HepG2 (cell line): ENCODE results near the gene RGS14. TPM values are rescaled to one million over a fixed set of nuclear protein-coding genes. Genes with fewer than 3 reads are reported as not detected.

Experiments used
- CENPX ChIP-seq: sonication (generic); formaldehyde crosslinking; IDR thresholded peaks from 2 replicates; pipeline ENCODE4 v1.9.0; 2021; ENCODE audit warnings: mild to moderate bottlenecking, missing genetic modification reagents, moderate library complexity
- CHCHD3 ChIP-seq: sonication (generic); formaldehyde crosslinking; IDR thresholded peaks from 2 replicates; pipeline ENCODE4 v1.8.0; 2022; ENCODE audit warnings: mild to moderate bottlenecking, missing genetic modification reagents, moderate library complexity
- FOSL1 ChIP-seq: sonication (generic); formaldehyde crosslinking; IDR thresholded peaks from 2 replicates; pipeline ENCODE4 v1.9.0; 2021; ENCODE audit warnings: missing genetic modification reagents, borderline replicate concordance
- FOXO1 ChIP-seq: sonication (generic); formaldehyde crosslinking; IDR thresholded peaks from 2 replicates; pipeline ENCODE4 v1.4.0; 2020; ENCODE audit warnings: missing genetic modification reagents
- KMT2A ChIP-seq: sonication (generic); formaldehyde crosslinking; IDR thresholded peaks from 2 replicates; pipeline ENCODE4 v1.4.0; 2020; ENCODE audit warnings: missing genetic modification reagents
- MAFG ChIP-seq: sonication (generic); formaldehyde crosslinking; IDR thresholded peaks from 2 replicates; pipeline ENCODE4 v1.5.1; 2020; ENCODE audit warnings: mild to moderate bottlenecking, missing genetic modification reagents
- NR2F2 ChIP-seq: IDR thresholded peaks from 2 replicates; pipeline ENCODE4 v1.6.1; 2012; ENCODE audit warnings: low read depth, inconsistent platforms, borderline replicate concordance
- RBM22 ChIP-seq: fragments of 200-400 bp; formaldehyde crosslinking; optimal IDR thresholded peaks from 2 replicates; pipeline ENCODE3; 2017; ENCODE audit warnings: mild to moderate bottlenecking, low read length, moderate library complexity
- SP2 ChIP-seq: sonication (generic); formaldehyde crosslinking; IDR thresholded peaks from 2 replicates; pipeline ENCODE4 v1.5.1; 2020; ENCODE audit warnings: mild to moderate bottlenecking, missing genetic modification reagents
- SUZ12 ChIP-seq: fragments of 150-350 bp; IDR thresholded peaks from 2 replicates; pipeline ENCODE4 v1.6.1; 2014; ENCODE audit warnings: low read depth, low read length
- ZBTB3 ChIP-seq: sonication (generic); formaldehyde crosslinking; IDR thresholded peaks from 2 replicates; pipeline ENCODE4 v1.4.0; 2020; ENCODE audit warnings: low read depth, mild to moderate bottlenecking, moderate library complexity, missing genetic modification reagents, borderline replicate concordance
- ZBTB38 ChIP-seq: sonication (generic); formaldehyde crosslinking; IDR thresholded peaks from 2 replicates; pipeline ENCODE4 v1.5.1; 2020; ENCODE audit warnings: mild to moderate bottlenecking, missing genetic modification reagents
- ZFP36L1 ChIP-seq: sonication (generic); formaldehyde crosslinking; IDR thresholded peaks from 2 replicates; pipeline ENCODE4 v1.8.0; 2022; ENCODE audit warnings: mild to moderate bottlenecking, missing genetic modification reagents, moderate library complexity
- ZFP82 ChIP-seq: sonication (generic); formaldehyde crosslinking; IDR thresholded peaks from 2 replicates; pipeline ENCODE4 v1.5.1; 2020; ENCODE audit warnings: mild to moderate bottlenecking, missing genetic modification reagents, borderline replicate concordance
- ZKSCAN1 ChIP-seq: fragments of 150-350 bp; IDR thresholded peaks from 2 replicates; pipeline ENCODE4 v1.6.1; 2014; ENCODE audit warnings: low read length
- ZNF234 ChIP-seq: sonication (generic); formaldehyde crosslinking; conservative IDR thresholded peaks from 2 replicates; pipeline ENCODE4 v1.5.1; 2020; ENCODE audit warnings: mild to moderate bottlenecking, missing genetic modification reagents
- ZNF30 ChIP-seq: sonication (generic); formaldehyde crosslinking; IDR thresholded peaks from 2 replicates; pipeline ENCODE4 v1.5.0; 2020; ENCODE audit warnings: mild to moderate bottlenecking, missing genetic modification reagents
- ZNF432 ChIP-seq: sonication (generic); formaldehyde crosslinking; IDR thresholded peaks from 2 replicates; pipeline ENCODE4 v1.5.0; 2020; ENCODE audit warnings: missing genetic modification reagents, mild to moderate bottlenecking, borderline replicate concordance
- ZNF484 ChIP-seq: sonication (generic); formaldehyde crosslinking; IDR thresholded peaks from 2 replicates; pipeline ENCODE4 v1.5.1; 2020; ENCODE audit warnings: mild to moderate bottlenecking, low read depth, missing genetic modification reagents, borderline replicate concordance
- ZNF556 ChIP-seq: sonication (generic); formaldehyde crosslinking; IDR thresholded peaks from 2 replicates; pipeline ENCODE4 v1.4.0; 2020; ENCODE audit warnings: mild to moderate bottlenecking, missing genetic modification reagents, borderline replicate concordance
- ZNF558 ChIP-seq: sonication (generic); formaldehyde crosslinking; IDR thresholded peaks from 2 replicates; pipeline ENCODE4 v1.9.0; 2022; ENCODE audit warnings: mild to moderate bottlenecking, missing genetic modification reagents, borderline replicate concordance
- ZNF678 ChIP-seq: sonication (generic); formaldehyde crosslinking; IDR thresholded peaks from 2 replicates; pipeline ENCODE4 v1.4.0; 2020; ENCODE audit warnings: mild to moderate bottlenecking, missing genetic modification reagents
- ZNF724P ChIP-seq: sonication (generic); formaldehyde crosslinking; IDR thresholded peaks from 2 replicates; pipeline ENCODE4 v1.8.0; 2022; ENCODE audit warnings: missing genetic modification reagents, borderline replicate concordance
- ZNF768 ChIP-seq: sonication (generic); formaldehyde crosslinking; IDR thresholded peaks from 2 replicates; pipeline ENCODE4 v1.4.0; 2020; ENCODE audit warnings: missing genetic modification reagents
- ZNF841 ChIP-seq: sonication (generic); formaldehyde crosslinking; IDR thresholded peaks from 2 replicates; pipeline ENCODE4 v1.8.1; 2023; ENCODE audit warnings: missing genetic modification reagents, borderline replicate concordance
- polyA plus RNA-seq, 8 experiments: library from polyadenylated mRNA; depleted of rRNA in 3 of 8; stranded (reverse) in 7 of 8; unstranded in 1 of 8; fragments of >200 nt; fragmentation: Illumina TruSeq in 4 of 8; extraction: Trizol in 4 of 8; gene quantifications; 2 replicates each; pipeline versions ENCODE4 v1.2.1 to v1.2.3, GENCODE V29; 2011 to 2016; ENCODE audit warnings: low read depth in 4 of 8, missing spikeins in 1 of 8, mixed read lengths in 1 of 8; ENCODE audit not compliant: insufficient read depth in 1 of 8
- total RNA-seq, 5 experiments: library from RNA; depleted of rRNA; stranded (reverse); fragments of >200 nt; fragmentation: Illumina TruSeq; extraction: Trizol; gene quantifications; 2 replicates each; pipeline ENCODE4 v1.2.3, GENCODE V29; 2016; ENCODE audit warnings: low read depth in 1 of 5
- TF ChIP-seq, protein P1 (sequence below): sonication (generic); formaldehyde crosslinking; IDR thresholded peaks from 2 replicates; pipeline ENCODE4 v1.5.0; 2020; ENCODE audit warnings: mild to moderate bottlenecking, missing genetic modification reagents
- TF ChIP-seq, protein P2 (sequence below): sonication (generic); formaldehyde crosslinking; conservative IDR thresholded peaks from 2 replicates; pipeline ENCODE4 v1.8.0; 2022; ENCODE audit warnings: missing genetic modification reagents
- TF ChIP-seq, protein P3 (sequence below): sonication (generic); formaldehyde crosslinking; IDR thresholded peaks from 2 replicates; pipeline ENCODE4 v1.4.0; 2020; ENCODE audit warnings: missing genetic modification reagents

RGS14 gene
- total and polyA plus RNA-seq, 2 of the 13 experiments (the other 11 are each of a cell fraction or from before 2014, with no cell fraction given), result 11.1 to 17.2 TPM

DNA sequence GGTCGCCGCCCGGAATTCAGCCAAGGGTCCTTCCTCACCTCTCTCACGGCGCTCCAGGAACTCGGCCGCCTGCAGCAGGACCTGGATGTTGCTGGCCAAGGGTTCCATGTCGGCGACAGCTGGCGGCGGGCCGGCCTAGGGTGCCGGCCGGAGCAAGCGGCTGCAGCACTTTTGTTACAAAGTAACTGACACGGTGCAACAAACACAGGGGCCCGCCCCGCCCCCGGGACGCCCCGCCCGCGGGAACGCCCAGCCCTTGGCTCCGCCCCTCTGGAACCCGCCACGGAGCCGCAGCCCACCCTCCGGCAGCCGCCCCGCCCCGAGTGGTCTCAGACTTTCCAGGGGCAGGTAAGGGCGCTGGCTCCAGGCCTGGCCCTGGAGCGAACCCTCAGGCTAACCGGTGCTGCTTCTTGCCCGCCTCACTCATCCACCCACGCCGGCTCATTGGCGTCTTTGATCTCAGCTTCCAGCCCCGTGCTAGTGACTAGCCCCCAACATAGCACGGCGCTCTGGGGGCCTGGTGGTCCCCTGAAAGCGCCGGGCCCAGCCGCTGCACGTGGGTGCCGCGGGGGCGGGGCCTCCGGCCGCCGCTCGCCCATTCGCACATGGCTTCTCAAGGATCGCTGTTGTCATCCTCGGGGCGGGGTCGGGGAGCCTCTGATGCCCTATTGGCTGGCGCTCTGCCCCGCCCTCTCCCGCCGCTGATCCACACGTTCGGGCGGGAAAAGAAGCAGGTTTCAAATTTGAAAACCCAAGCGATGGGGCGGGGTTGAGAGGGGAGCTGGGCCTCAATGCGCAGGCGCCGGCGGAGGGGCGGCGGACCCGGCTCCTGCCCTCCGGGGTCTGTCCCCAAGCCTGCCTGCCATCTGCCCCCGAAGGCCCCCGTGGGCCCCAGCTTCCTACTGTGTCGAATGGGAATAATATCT is 45.7 kb upstream of the RGS14 start, which contains the start of gene MXD3 (continued):
- TF ChIP-seq, protein P1, sequence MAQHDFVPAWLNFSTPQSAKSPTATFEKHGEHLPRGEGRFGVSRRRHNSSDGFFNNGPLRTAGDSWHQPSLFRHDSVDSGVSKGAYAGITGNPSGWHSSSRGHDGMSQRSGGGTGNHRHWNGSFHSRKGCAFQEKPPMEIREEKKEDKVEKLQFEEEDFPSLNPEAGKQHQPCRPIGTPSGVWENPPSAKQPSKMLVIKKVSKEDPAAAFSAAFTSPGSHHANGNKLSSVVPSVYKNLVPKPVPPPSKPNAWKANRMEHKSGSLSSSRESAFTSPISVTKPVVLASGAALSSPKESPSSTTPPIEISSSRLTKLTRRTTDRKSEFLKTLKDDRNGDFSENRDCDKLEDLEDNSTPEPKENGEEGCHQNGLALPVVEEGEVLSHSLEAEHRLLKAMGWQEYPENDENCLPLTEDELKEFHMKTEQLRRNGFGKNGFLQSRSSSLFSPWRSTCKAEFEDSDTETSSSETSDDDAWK (CRISPR knock-in tag), result no peak
- TF ChIP-seq MAFG (CRISPR knock-in tag), result no peak
- TF ChIP-seq SP2, result peak; percentile 57
- TF ChIP-seq ZNF678 (CRISPR knock-in tag), result 0 out of 2 replicates have a peak, but pooled peaks have one; percentile 28
- TF ChIP-seq ZFP82, result no peak
- no peak for TF ChIP-seq ZFP36L1 (CRISPR knock-in tag)
- TF ChIP-seq SUZ12, result no peak
- TF ChIP-seq, protein P2, sequence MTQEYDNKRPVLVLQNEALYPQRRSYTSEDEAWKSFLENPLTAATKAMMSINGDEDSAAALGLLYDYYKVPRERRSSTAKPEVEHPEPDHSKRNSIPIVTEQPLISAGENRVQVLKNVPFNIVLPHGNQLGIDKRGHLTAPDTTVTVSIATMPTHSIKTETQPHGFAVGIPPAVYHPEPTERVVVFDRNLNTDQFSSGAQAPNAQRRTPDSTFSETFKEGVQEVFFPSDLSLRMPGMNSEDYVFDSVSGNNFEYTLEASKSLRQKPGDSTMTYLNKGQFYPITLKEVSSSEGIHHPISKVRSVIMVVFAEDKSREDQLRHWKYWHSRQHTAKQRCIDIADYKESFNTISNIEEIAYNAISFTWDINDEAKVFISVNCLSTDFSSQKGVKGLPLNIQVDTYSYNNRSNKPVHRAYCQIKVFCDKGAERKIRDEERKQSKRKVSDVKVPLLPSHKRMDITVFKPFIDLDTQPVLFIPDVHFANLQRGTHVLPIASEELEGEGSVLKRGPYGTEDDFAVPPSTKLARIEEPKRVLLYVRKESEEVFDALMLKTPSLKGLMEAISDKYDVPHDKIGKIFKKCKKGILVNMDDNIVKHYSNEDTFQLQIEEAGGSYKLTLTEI (CRISPR knock-in tag), result no peak
- TF ChIP-seq ZBTB3 (CRISPR knock-in tag), result no peak
- no peak for TF ChIP-seq CENPX (CRISPR knock-in tag)
- TF ChIP-seq ZNF558 (CRISPR knock-in tag), result no peak
- no peak for TF ChIP-seq FOXO1 (CRISPR knock-in tag)
- TF ChIP-seq, protein P3, sequence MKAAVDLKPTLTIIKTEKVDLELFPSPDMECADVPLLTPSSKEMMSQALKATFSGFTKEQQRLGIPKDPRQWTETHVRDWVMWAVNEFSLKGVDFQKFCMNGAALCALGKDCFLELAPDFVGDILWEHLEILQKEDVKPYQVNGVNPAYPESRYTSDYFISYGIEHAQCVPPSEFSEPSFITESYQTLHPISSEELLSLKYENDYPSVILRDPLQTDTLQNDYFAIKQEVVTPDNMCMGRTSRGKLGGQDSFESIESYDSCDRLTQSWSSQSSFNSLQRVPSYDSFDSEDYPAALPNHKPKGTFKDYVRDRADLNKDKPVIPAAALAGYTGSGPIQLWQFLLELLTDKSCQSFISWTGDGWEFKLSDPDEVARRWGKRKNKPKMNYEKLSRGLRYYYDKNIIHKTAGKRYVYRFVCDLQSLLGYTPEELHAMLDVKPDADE (CRISPR knock-in tag), result 0 out of 2 replicates have a peak, but pooled peaks have one; percentile 18
- no peak for TF ChIP-seq ZNF724P (CRISPR knock-in tag)
- no peak for TF ChIP-seq ZBTB38 (CRISPR knock-in tag)
- peak; percentile 76 for TF ChIP-seq RBM22
- no peak for TF ChIP-seq ZNF768
- no peak for TF ChIP-seq KMT2A (CRISPR knock-in tag)
- TF ChIP-seq FOSL1 (CRISPR knock-in tag), result no peak
- TF ChIP-seq ZNF841 (CRISPR knock-in tag), result peak; percentile 46; the same call in 1 of the 2 replicates
- no peak for TF ChIP-seq ZNF234 (CRISPR knock-in tag)
- TF ChIP-seq ZNF30 (CRISPR knock-in tag), result no peak
- no peak for TF ChIP-seq NR2F2
- no peak for TF ChIP-seq ZKSCAN1
- TF ChIP-seq CHCHD3 (CRISPR knock-in tag), result 0 out of 2 replicates have a peak, but pooled peaks have one; percentile 72
- no peak for TF ChIP-seq ZNF432 (CRISPR knock-in tag)
- TF ChIP-seq ZNF556 (CRISPR knock-in tag), result no peak
- TF ChIP-seq ZNF484 (CRISPR knock-in tag), result no peak
